H9 (cell line): ENCODE data around the gene CYBA. TPM values are rescaled to one million over a fixed set of nuclear protein-coding genes. Genes with fewer than 3 reads are reported as not detected.
A peak's percentile ranks its signal among the peaks of the same experiment; 100 is the strongest.

ENCODE experiments used
- DNase-seq: peaks from one replicate; pipeline ENCODE4 v3.0.0-alpha.2; 2017
- H2AFZ ChIP-seq: one replicate; pipeline ENCODE4 v1.6.1; 2013; ENCODE audit warnings: mild to moderate bottlenecking, low read length, control low read depth, moderate library complexity
- H2AK5ac ChIP-seq: 2 replicates; pipeline ENCODE4 v1.6.1; 2013; ENCODE audit warnings: low read length, control low read depth, mixed read lengths; ENCODE audit not compliant: insufficient read length
- H2BK120ac ChIP-seq: one replicate; pipeline ENCODE4 v1.6.1; 2013; ENCODE audit warnings: low read depth, mild to moderate bottlenecking, low read length, control low read depth, inconsistent platforms; ENCODE audit not compliant: poor library complexity, severe bottlenecking
- H2BK12ac ChIP-seq: 2 replicates; pipeline ENCODE4 v1.6.1; 2013; ENCODE audit warnings: low read length, control low read depth, mixed read lengths, low read depth; ENCODE audit not compliant: insufficient read length
- H2BK15ac ChIP-seq: 2 replicates; pipeline ENCODE4 v1.6.1; 2013; ENCODE audit warnings: low read depth, low read length, control low read depth
- H2BK20ac ChIP-seq: one replicate; pipeline ENCODE4 v1.6.1; 2013; ENCODE audit warnings: low read depth, mild to moderate bottlenecking, low read length, control low read depth, inconsistent platforms; ENCODE audit not compliant: poor library complexity, severe bottlenecking
- H2BK5ac ChIP-seq: 2 replicates; pipeline ENCODE4 v1.6.1; 2013; ENCODE audit warnings: low read length, control low read depth, mixed read lengths; ENCODE audit not compliant: insufficient read length
- H3K14ac ChIP-seq: 2 replicates; pipeline ENCODE4 v1.6.1; 2013; ENCODE audit warnings: low read length, control low read depth; ENCODE audit not compliant: insufficient read depth
- H3K18ac ChIP-seq: 2 replicates; pipeline ENCODE4 v1.6.1; 2013; ENCODE audit warnings: low read depth, mild to moderate bottlenecking, mixed read lengths, low read length, control low read depth; ENCODE audit not compliant: insufficient read length
- H3K23ac ChIP-seq: 2 replicates; pipeline ENCODE4 v1.6.1; 2013; ENCODE audit warnings: low read length, control low read depth, mixed read lengths, low read depth; ENCODE audit not compliant: insufficient read length
- H3K23me2 ChIP-seq: 2 replicates; pipeline ENCODE4 v1.6.1; 2013; ENCODE audit warnings: low read depth, mild to moderate bottlenecking, mixed read lengths, low read length, control low read depth; ENCODE audit not compliant: insufficient read length, poor library complexity, severe bottlenecking
- H3K27ac ChIP-seq: 2 replicates; pipeline ENCODE4 v1.5.1; 2013; ENCODE audit warnings: low read length, control low read depth, mixed read lengths, low read depth; ENCODE audit not compliant: insufficient read length
- H3K27me3 ChIP-seq: 2 replicates; pipeline ENCODE4 v1.6.1; 2013; ENCODE audit warnings: low read length, control low read depth, inconsistent platforms; ENCODE audit not compliant: insufficient read depth
- H3K4ac ChIP-seq: 2 replicates; pipeline ENCODE4 v1.6.1; 2013; ENCODE audit warnings: low read depth, mild to moderate bottlenecking, control low read depth, inconsistent platforms, low read length, moderate library complexity
- H3K4me1 ChIP-seq: 2 replicates; pipeline ENCODE4 v1.6.1; 2013; ENCODE audit warnings: low read length, control low read depth, inconsistent platforms; ENCODE audit not compliant: insufficient read depth
- H3K4me2 ChIP-seq: 2 replicates; pipeline ENCODE4 v1.6.1; 2013; ENCODE audit warnings: low read length, control low read depth, mixed read lengths; ENCODE audit not compliant: insufficient read length, insufficient read depth
- H3K56ac ChIP-seq: 2 replicates; pipeline ENCODE4 v1.6.1; 2013; ENCODE audit warnings: low read depth, mild to moderate bottlenecking, mixed read lengths, low read length, control low read depth; ENCODE audit not compliant: insufficient read length
- H3K79me1 ChIP-seq: 2 replicates; pipeline ENCODE4 v1.6.1; 2013; ENCODE audit warnings: low read depth, mild to moderate bottlenecking, moderate library complexity, low read length, control low read depth, inconsistent platforms; ENCODE audit not compliant: insufficient read depth, poor library complexity, severe bottlenecking
- H3K79me2 ChIP-seq: 2 replicates; pipeline ENCODE4 v1.6.1; 2013; ENCODE audit warnings: low read length, control low read depth, inconsistent platforms; ENCODE audit not compliant: insufficient read depth
- H3K9ac ChIP-seq: 2 replicates; pipeline ENCODE4 v1.6.1; 2013; ENCODE audit warnings: low read length, control low read depth, mixed read lengths; ENCODE audit not compliant: insufficient read length; ENCODE audit errors: extremely low read depth
- H3K9me3 ChIP-seq: one replicate; pipeline ENCODE4 v1.6.1; 2013; ENCODE audit warnings: low read depth, low read length, inconsistent platforms; ENCODE audit not compliant: control insufficient read depth
- H3T11ph ChIP-seq: one replicate; pipeline ENCODE4 v1.6.1; 2013; ENCODE audit warnings: mild to moderate bottlenecking, low read length, control low read depth, inconsistent platforms
- H4K20me1 ChIP-seq: one replicate; pipeline ENCODE4 v1.6.1; 2013; ENCODE audit not compliant: control insufficient read depth, insufficient read length, insufficient read depth
- H4K5ac ChIP-seq: 2 replicates; pipeline ENCODE4 v1.6.1; 2013; ENCODE audit warnings: low read depth, mild to moderate bottlenecking, mixed read lengths, low read length, control low read depth; ENCODE audit not compliant: insufficient read length
- H4K8ac ChIP-seq: replicated peaks from 2 replicates; pipeline ENCODE4 v1.6.1; 2013; ENCODE audit warnings: low read length, control low read depth, mixed read lengths, low read depth; ENCODE audit not compliant: insufficient read length
- H4K91ac ChIP-seq: 2 replicates; pipeline ENCODE4 v1.6.1; 2013; ENCODE audit warnings: low read depth, mild to moderate bottlenecking, moderate library complexity, mixed read lengths, low read length, control low read depth; ENCODE audit not compliant: insufficient read length
- H3K27ac Mint-ChIP-seq, 3 experiments: 2 replicates in 2 of 3; 3 replicates in 1 of 3; pipeline ENCODE4 v1.8.0; 2020 to 2021; ENCODE audit warnings: mixed read lengths in 3 of 3, mild to moderate bottlenecking in 1 of 3, moderate library complexity in 1 of 3
- H3K27me3 Mint-ChIP-seq: 2 replicates; pipeline ENCODE4 v1.8.0; 2021; ENCODE audit warnings: low read depth, mild to moderate bottlenecking, moderate library complexity, mixed read lengths
- H3K36me3 Mint-ChIP-seq, 3 experiments: 2 replicates in 2 of 3; 3 replicates in 1 of 3; pipeline ENCODE4 v1.8.0; 2020 to 2021; ENCODE audit warnings: low read depth in 3 of 3, mixed read lengths in 3 of 3; ENCODE audit not compliant: insufficient read depth in 1 of 3
- H3K4me1 Mint-ChIP-seq, 2 experiments: 2 replicates each; pipeline ENCODE4 v1.8.0; 2020; ENCODE audit warnings: mixed read lengths in 2 of 2
- H3K4me3 Mint-ChIP-seq, 2 experiments: 2 replicates in 1 of 2; 3 replicates in 1 of 2; pipeline ENCODE4 v1.8.0; 2020 to 2021; ENCODE audit warnings: mild to moderate bottlenecking in 2 of 2, mixed read lengths in 2 of 2, moderate library complexity in 1 of 2
- H3K9me3 Mint-ChIP-seq, 2 experiments: 2 replicates in 1 of 2; 3 replicates in 1 of 2; pipeline ENCODE4 v1.8.0; 2020; ENCODE audit warnings: mild to moderate bottlenecking in 2 of 2, mixed read lengths in 2 of 2, moderate library complexity in 1 of 2
- CTCF ChIP-seq: fragments of 200-600 bp; sonication (generic); conservative IDR thresholded peaks from 3 replicates; pipeline ENCODE4 v1.8.0; 2021; ENCODE audit warnings: antibody characterized with exemption, mild to moderate bottlenecking
- WGBS: extraction: QIAGEN DNeasy Blood & Tissue Kit; methylation state at CpG from one replicate; pipeline ENCODE4 v1.1.7; 2013; ENCODE audit warnings: missing lambda C conversion rate, low lambda C conversion rate, mixed read lengths; ENCODE audit not compliant: insufficient read length; ENCODE audit errors: extremely low coverage; 5-methylcytosine and 5-hydroxymethylcytosine counted together
- total RNA-seq: library from RNA; stranded (reverse); gene quantifications from 2 replicates; pipeline ENCODE4 v1.2.1, GENCODE V29; 2021

CYBA gene
- total RNA-seq, 1 experiment from 2014 or later: 153 TPM

GRCh38 chr16:88640039-88640495 is 10.8 kb downstream of the CYBA start:
- peaks cover 3% of the 10 kb centered on the region for H3K23me2 ChIP-seq
- DNase-seq: no peak
- peaks cover 4% of the 10 kb centered on the region; the same call in 1 of the 2 replicates for H3K4me1 ChIP-seq
- no peaks in the 10 kb centered on the region for H3K79me2 ChIP-seq
- no peak overlapping the region for H3K23ac ChIP-seq
- no peaks in the 10 kb centered on the region for H4K20me1 ChIP-seq
- H3K9ac ChIP-seq: no peak overlapping the region
- peaks cover 28% of the 10 kb centered on the region for H3K27me3 Mint-ChIP-seq
- H2BK15ac ChIP-seq: no peak overlapping the region
- H4K5ac ChIP-seq: no peak overlapping the region
- no peak overlapping the region for H4K8ac ChIP-seq
- no peaks in the 10 kb centered on the region for H3K9me3 Mint-ChIP-seq
- no peak overlapping the region for H2BK5ac ChIP-seq
- no peak overlapping the region for H3K4me3 Mint-ChIP-seq
- peaks cover 22 to 33% of the 10 kb centered on the region in 2 experiments for H3K4me1 Mint-ChIP-seq
- H3K56ac ChIP-seq: no peak overlapping the region
- no peak for TF ChIP-seq CTCF
- H2BK120ac ChIP-seq: no peak overlapping the region
- H3K4ac ChIP-seq: no peak overlapping the region
- H4K91ac ChIP-seq: no peak overlapping the region
- no peaks in the 10 kb centered on the region for H3K27me3 ChIP-seq
- no CpG with 5 or more reads among the region's 13 CpGs for WGBS
- H2AFZ ChIP-seq: no peak overlapping the region
- H3K14ac ChIP-seq: peak overlapping the region; percentile 83; the same call in 1 of the 2 replicates
- peaks cover 5 to 16% (median 13%) of the 10 kb centered on the region in 3 experiments; a peak in 6 of 7 replicates for H3K36me3 Mint-ChIP-seq
- no peak overlapping the region for H3K27ac ChIP-seq
- no peak overlapping the region for H3K18ac ChIP-seq
- no peak overlapping the region for H2BK12ac ChIP-seq
- no peaks in the 10 kb centered on the region for H3K9me3 ChIP-seq
- H2AK5ac ChIP-seq: no peak overlapping the region
- peak overlapping the region in 1 of 3 experiments; percentile 6; a peak in 2 of 7 replicates for H3K27ac Mint-ChIP-seq
- no peak overlapping the region for H3T11ph ChIP-seq
- no peaks in the 10 kb centered on the region for H3K79me1 ChIP-seq
- no peak overlapping the region for H3K4me2 ChIP-seq
- H2BK20ac ChIP-seq: no peak overlapping the region
